GM11168 (cell line): ENCODE results near the gene PRSS50.

Source experiments
- in situ Hi-C: fragments of 300-500 bp; cut with MboI; formaldehyde crosslinking; loops from one replicate; pipeline ENCODE4 v1.12.0; 2022; ENCODE audit warnings: low sequenced_read_pairs; ENCODE audit not compliant: unreplicated experiment

Gene PRSS50

GRCh38 chr3:46695962-46696894 lies 21.4 kb downstream of the PRSS50 start:
- in situ Hi-C loops, result no loop called here

- in situ Hi-C loops, result no loop called here
Observed at GRCh38 chr3:46695177-46695961, 22.3 kb downstream of the PRSS50 start.

GRCh38 chr3:46694520-46694919 lies 23.1 kb downstream of the PRSS50 start:
- in situ Hi-C loops, result no loop called here

- in situ Hi-C loops, result no loop called here
Observed at GRCh38 chr3:46693892-46694226, 23.8 kb downstream of the PRSS50 start.

GRCh38 chr3:46693038-46693891 lies 24.4 kb downstream of the PRSS50 start, which contains the start of gene ALS2CL:
TSS of gene ALS2CL (minus strand) at chr3:46693679. CDS start at chr3:46689440, 4,239 bp downstream.
- in situ Hi-C loops, result no loop called here

GRCh38 chr3:46692566-46692990 lies 25.1 kb downstream of the PRSS50 start:
- in situ Hi-C loops, result no loop called here

GRCh38 chr3:46690798-46691197 lies 26.9 kb downstream of the PRSS50 start:
- in situ Hi-C loops, result no loop called here

GRCh38 chr3:46685446-46685845 lies 32.2 kb downstream of the PRSS50 start:
- in situ Hi-C loops, result no loop called here

- in situ Hi-C loops, result no loop called here
Observed at GRCh38 chr3:46684891-46685290, 32.8 kb downstream of the PRSS50 start.

GRCh38 chr3:46682974-46683373 lies 34.7 kb downstream of the PRSS50 start:
- in situ Hi-C loops, result no loop called here

- in situ Hi-C loops, result no loop called here
Observed at GRCh38 chr3:46681856-46682540, 35.7 kb downstream of the PRSS50 start.

GRCh38 chr3:46681387-46681786 lies 36.3 kb downstream of the PRSS50 start:
- in situ Hi-C loops, result no loop called here

GRCh38 chr3:46680298-46680826 lies 37.3 kb downstream of the PRSS50 start:
- in situ Hi-C loops, result no loop called here

- in situ Hi-C loops, result no loop called here
Observed at GRCh38 chr3:46679681-46680080, 38.0 kb downstream of the PRSS50 start.

GRCh38 chr3:46678280-46678679 lies 39.4 kb downstream of the PRSS50 start:
- in situ Hi-C loops, result no loop called here

- in situ Hi-C loops, result no loop called here
Observed at GRCh38 chr3:46677411-46677726, 40.3 kb downstream of the PRSS50 start.

GRCh38 chr3:46676601-46677410 lies 40.9 kb downstream of the PRSS50 start:
- in situ Hi-C loops, result no loop called here

- in situ Hi-C loops, result no loop called here
Observed at GRCh38 chr3:46675843-46676567, 41.7 kb downstream of the PRSS50 start.
